GM12801 (cell line): ENCODE measurements around the gene PEX10.

ENCODE experiments used
- TF ChIP-seq, protein P1 (sequence below): IDR thresholded peaks from one replicate; pipeline ENCODE4 v1.5.1; 2011; ENCODE audit warnings: control low read depth; ENCODE audit not compliant: insufficient read length; ENCODE audit errors: extremely low read depth

PEX10 gene

DNA sequence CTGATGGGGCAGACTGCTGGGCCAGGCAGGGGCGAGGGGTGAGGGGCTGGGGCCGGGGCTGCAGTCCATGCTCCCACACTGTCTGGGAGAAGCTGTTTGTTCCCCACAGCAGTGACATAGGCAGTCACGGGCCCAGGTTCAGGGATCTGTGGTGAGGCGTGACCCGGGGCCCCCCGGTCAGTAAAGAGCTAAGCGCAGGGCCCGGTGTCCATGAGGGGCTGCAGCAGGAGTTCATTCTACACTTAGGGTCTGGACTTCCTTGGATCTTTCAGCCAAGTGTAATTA is 4.4 kb downstream of the PEX10 start:
- TF ChIP-seq, protein P1, sequence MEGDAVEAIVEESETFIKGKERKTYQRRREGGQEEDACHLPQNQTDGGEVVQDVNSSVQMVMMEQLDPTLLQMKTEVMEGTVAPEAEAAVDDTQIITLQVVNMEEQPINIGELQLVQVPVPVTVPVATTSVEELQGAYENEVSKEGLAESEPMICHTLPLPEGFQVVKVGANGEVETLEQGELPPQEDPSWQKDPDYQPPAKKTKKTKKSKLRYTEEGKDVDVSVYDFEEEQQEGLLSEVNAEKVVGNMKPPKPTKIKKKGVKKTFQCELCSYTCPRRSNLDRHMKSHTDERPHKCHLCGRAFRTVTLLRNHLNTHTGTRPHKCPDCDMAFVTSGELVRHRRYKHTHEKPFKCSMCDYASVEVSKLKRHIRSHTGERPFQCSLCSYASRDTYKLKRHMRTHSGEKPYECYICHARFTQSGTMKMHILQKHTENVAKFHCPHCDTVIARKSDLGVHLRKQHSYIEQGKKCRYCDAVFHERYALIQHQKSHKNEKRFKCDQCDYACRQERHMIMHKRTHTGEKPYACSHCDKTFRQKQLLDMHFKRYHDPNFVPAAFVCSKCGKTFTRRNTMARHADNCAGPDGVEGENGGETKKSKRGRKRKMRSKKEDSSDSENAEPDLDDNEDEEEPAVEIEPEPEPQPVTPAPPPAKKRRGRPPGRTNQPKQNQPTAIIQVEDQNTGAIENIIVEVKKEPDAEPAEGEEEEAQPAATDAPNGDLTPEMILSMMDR = no peak

DNA sequence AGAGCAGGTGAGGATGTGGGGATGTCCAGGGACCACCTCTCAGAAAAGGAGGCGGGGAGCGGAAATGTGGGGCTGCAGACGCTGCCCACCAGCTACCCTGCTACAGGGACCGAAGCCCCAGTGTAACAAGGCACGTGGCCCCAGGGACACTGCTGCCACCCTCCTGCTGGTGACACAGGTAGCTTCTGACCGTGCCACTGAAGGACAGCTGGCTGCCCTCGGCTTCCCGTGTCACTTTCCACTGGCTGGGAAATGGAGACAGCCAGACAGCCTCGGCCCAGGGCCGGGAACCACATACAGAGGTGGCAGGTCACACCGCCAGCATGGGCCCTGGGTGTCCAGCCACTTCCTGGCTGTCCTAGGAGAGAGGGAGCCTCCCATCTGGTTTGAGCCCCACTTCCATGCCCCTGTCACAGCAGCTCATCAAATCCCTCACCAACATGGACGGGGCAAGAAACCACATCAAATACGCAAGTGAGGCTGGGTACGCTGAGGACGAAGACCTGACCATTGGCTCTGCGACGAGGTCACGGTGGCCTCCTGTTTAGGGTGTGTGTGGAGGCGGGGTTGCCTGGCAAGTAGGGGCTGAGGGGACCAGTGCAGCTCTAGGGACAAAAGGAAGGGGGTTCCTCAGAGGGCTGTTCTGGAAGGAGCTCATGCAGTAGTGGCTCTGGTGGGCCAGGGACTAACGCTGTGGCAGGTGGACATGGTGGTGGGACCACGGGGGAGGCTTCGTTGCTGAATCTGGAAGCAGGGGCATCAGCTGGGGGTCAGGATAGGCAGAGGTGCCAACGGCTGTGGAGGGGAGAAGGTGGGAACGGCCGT is 5.0 kb downstream of the PEX10 start:
- TF ChIP-seq, protein P1 = no peak

DNA sequence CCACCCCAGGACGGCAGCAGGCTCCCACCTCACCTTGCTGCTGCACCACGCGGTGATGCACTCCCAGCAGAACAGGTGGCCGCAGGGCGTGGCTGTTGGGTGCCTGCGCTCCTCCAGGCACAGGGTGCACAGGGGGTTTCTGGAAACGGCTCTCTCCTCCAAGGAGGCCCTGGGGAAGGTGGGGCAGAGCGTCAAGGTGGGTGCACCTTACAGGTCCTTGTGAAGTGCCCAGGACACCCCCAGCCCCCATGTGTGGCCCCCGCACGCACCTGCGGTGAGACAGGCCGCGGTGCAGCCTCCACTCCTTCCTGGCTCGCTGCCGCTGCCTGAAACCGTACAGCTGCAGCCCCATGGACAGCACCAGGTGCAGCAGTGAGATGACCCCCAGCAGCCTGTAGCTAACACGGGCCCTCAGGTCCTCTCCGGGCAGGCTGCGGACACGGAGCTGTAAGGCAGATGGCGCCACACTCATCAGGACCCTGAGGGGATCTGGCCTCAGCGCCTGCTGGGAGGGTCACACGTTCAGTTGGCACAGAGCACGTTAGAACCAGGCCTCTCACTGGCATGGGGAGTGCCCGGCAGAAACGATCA is 5.8 kb downstream of the PEX10 start:
- TF ChIP-seq, protein P1 = no peak

GRCh38 chr1:2405588-2406295 is 6.6 kb downstream of the PEX10 start:
- TF ChIP-seq, protein P1 = no peak

DNA sequence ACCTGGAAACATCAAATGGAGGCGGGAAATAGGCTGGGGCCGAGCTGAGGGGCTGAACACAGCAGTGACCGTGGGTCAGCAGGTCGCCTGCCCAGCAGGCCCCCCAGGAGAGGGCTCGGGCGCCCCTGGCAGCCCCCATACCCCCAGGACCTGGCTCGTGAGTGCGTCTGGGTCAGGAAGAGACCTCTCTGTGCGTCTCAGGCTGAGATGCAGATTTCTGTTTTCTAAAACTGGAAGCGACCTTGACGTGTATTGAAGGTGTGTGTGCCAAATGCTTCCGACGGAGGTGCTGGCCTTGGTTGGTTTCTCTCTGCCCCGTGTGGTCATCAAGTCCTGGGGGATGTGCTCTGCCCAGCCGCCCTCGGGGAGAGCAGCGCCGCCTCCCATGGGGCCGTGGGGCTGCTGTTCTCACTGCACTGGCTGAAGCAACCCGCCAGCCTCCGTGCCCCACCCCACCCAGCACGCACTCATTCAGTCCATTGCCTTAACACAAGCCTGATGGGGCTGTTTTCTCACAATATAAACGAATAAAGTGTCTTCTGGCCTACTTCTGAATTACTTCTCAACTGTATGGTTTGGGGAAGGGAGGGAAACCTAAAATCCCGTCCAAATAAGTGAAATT is 7.4 kb downstream of the PEX10 start:
- TF ChIP-seq, protein P1 = no peak

- TF ChIP-seq, protein P1 = no peak
Measured at GRCh38 chr1:2404142-2404889, 8.0 kb downstream of the PEX10 start.
